ENCODE results near the gene MEF2C.
A peak's percentile ranks its signal among the peaks of the same experiment; 100 is the strongest.

The MEF2C gene

GRCh38 chr5:88882276-88883038, 527 bp downstream of the MEF2C start:
- H3K4me3 ChIP-seq (ENCODE audit: low read length): peak overlapping the region; percentile 55
- DNase-seq (ENCODE audit: low read depth): no peak
- no peak for TF ChIP-seq CTCF (IDR thresholded peaks at IDR 0.05; ENCODE audit: insufficient read depth, low read depth, low read length, missing control alignments)

GRCh38 chr5:88881571-88881971, 1.4 kb downstream of the MEF2C start:
- no peak for TF ChIP-seq CTCF (IDR thresholded peaks at IDR 0.05; ENCODE audit: insufficient read depth, low read depth, low read length, missing control alignments)
- DNase-seq (ENCODE audit: low read depth): no peak

GRCh38 chr5:88880201-88880600, 2.8 kb downstream of the MEF2C start:
- H3K4me3 ChIP-seq (ENCODE audit: low read length): no peak overlapping the region
- TF ChIP-seq CTCF (IDR thresholded peaks at IDR 0.05; ENCODE audit: insufficient read depth, low read depth, low read length, missing control alignments): no peak
- no peak for DNase-seq (ENCODE audit: low read depth)

More at GRCh38 chr5:88881571-88881971, 1.4 kb downstream of the MEF2C start:
- H3K4me3 ChIP-seq (ENCODE audit: low read length): no peak overlapping the region

- DNase-seq (ENCODE audit: low read depth): no peak
- no peak for TF ChIP-seq CTCF (IDR thresholded peaks at IDR 0.05; ENCODE audit: insufficient read depth, low read depth, low read length, missing control alignments)
- no peak overlapping the region for H3K4me3 ChIP-seq (ENCODE audit: low read length)
These were observed 3.3 kb downstream of the MEF2C start for GRCh38 chr5:88879724-88880123.

- H3K4me3 ChIP-seq (ENCODE audit: low read length): no peak overlapping the region
- peak; percentile 47 for DNase-seq (ENCODE audit: low read depth)
- peak; percentile 19 for TF ChIP-seq CTCF (IDR thresholded peaks at IDR 0.05; ENCODE audit: insufficient read depth, low read depth, low read length, missing control alignments)
These were observed 4.0 kb downstream of the MEF2C start for GRCh38 chr5:88878976-88879375.

- no peak for DNase-seq (ENCODE audit: low read depth)
- no peak for TF ChIP-seq CTCF (IDR thresholded peaks at IDR 0.05; ENCODE audit: insufficient read depth, low read depth, low read length, missing control alignments)
- no peak overlapping the region for H3K4me3 ChIP-seq (ENCODE audit: low read length)
These were observed 5.2 kb downstream of the MEF2C start for GRCh38 chr5:88877826-88878225.

- no peak overlapping the region for H3K4me3 ChIP-seq (ENCODE audit: low read length)
- TF ChIP-seq CTCF (IDR thresholded peaks at IDR 0.05; ENCODE audit: insufficient read depth, low read depth, low read length, missing control alignments): no peak
These were observed 6.3 kb downstream of the MEF2C start for GRCh38 chr5:88876714-88877113.

More at GRCh38 chr5:88876714-88877113, 6.3 kb downstream of the MEF2C start:
- DNase-seq (ENCODE audit: low read depth): no peak

Data from epithelial cell of esophagus (primary cell).